Measurements from ENCODE around the gene MRPL37. TPM values are rescaled to one million over a fixed set of nuclear protein-coding genes. Genes with fewer than 3 reads are reported as not detected.

MRPL37 gene
- polyA plus RNA-seq, 1 donor from 2014 or later = 56.2 TPM

Other genes with a start within 250 kb of the MRPL37 start
- gene LDLRAD1, start 182.0 kb upstream of the MRPL37 start, polyA plus RNA-seq = not detected
- gene TMEM59, start 147.0 kb upstream of the MRPL37 start, polyA plus RNA-seq = 386 TPM
- gene TCEANC2, start 146.6 kb upstream of the MRPL37 start, polyA plus RNA-seq = 7.8 TPM
- not detected for gene CDCP2, start 47.2 kb upstream of the MRPL37 start, polyA plus RNA-seq
- gene CYB5RL, start 137 bp upstream of the MRPL37 start, polyA plus RNA-seq = 4.1 TPM
- 6.6 TPM for gene SSBP3, start 206.2 kb downstream of the MRPL37 start, polyA plus RNA-seq